ENCODE data around the gene ULBP2.
"Not testable (repeated sequence)": the region's sequence is repeated elsewhere in the genome, so short reads cannot be mapped to it uniquely, and the experiment has no call there.

ULBP2 gene

GRCh38 chr6:149983145-149983544 lies 41.3 kb downstream of the ULBP2 start:
- H3K27ac Mint-ChIP-seq, result no peak overlapping the region
- peaks cover 14% of the 10 kb centered on the region for H3K36me3 Mint-ChIP-seq (ENCODE audit: insufficient read depth)
- H3K4me1 Mint-ChIP-seq (ENCODE audit: low read depth in 2 of 2), result peaks cover 3 to 9% of the 10 kb centered on the region in 2 donors
- ATAC-seq (replicated peaks) (no peak), DNase-seq (no peak)
- H3K4me3 Mint-ChIP-seq, result no peak overlapping the region
- H3K27me3 Mint-ChIP-seq, result peaks cover 85 to 99% of the 10 kb centered on the region in 2 donors
- peaks cover 2 to 3% of the 10 kb centered on the region in 2 donors for H3K9me3 Mint-ChIP-seq

GRCh38 chr6:149984773-149985172 lies 43.0 kb downstream of the ULBP2 start:
- Mint-ChIP-seq H3K27me3 (peaks cover 90 to 99% of the 10 kb centered on the region in 2 donors), H3K36me3 (ENCODE audit: insufficient read depth) (peaks cover 17% of the 10 kb centered on the region), H3K9me3 (peaks cover 5 to 7% of the 10 kb centered on the region in 2 donors), H3K4me3 (no peak overlapping the region), H3K4me1 (ENCODE audit: low read depth in 2 of 2) (peaks cover 12 to 14% of the 10 kb centered on the region in 2 donors), H3K27ac (no peak overlapping the region)
- no peak for ATAC-seq (replicated peaks)
- DNase-seq, result no peak

GRCh38 chr6:149985481-149985937 lies 43.7 kb downstream of the ULBP2 start:
- peaks cover 17% of the 10 kb centered on the region for H3K36me3 Mint-ChIP-seq (ENCODE audit: insufficient read depth)
- no peak overlapping the region for H3K4me3 Mint-ChIP-seq
- no peak overlapping the region for H3K27ac Mint-ChIP-seq
- DNase-seq (no peak), ATAC-seq (replicated peaks) (no peak)
- H3K4me1 Mint-ChIP-seq (ENCODE audit: low read depth in 2 of 2), result peaks cover 19 to 21% of the 10 kb centered on the region in 2 donors
- peaks cover 93 to 99% of the 10 kb centered on the region in 2 donors for H3K27me3 Mint-ChIP-seq
- H3K9me3 Mint-ChIP-seq, result peaks cover 5 to 7% of the 10 kb centered on the region in 2 donors

- no peak for DNase-seq
- H3K27me3 Mint-ChIP-seq, result peaks cover 97 to 99% of the 10 kb centered on the region in 2 donors
- no peak overlapping the region for H3K27ac Mint-ChIP-seq
- peaks cover 24 to 29% of the 10 kb centered on the region in 2 donors for H3K4me1 Mint-ChIP-seq (ENCODE audit: low read depth in 2 of 2)
- no peak for ATAC-seq (replicated peaks)
- peaks cover 5 to 7% of the 10 kb centered on the region in 2 donors for H3K9me3 Mint-ChIP-seq
- peaks cover 17% of the 10 kb centered on the region for H3K36me3 Mint-ChIP-seq (ENCODE audit: insufficient read depth)
- no peak overlapping the region for H3K4me3 Mint-ChIP-seq
Observed at GRCh38 chr6:149987602-149988107, 45.8 kb downstream of the ULBP2 start.

- Mint-ChIP-seq H3K36me3 (ENCODE audit: insufficient read depth) (peaks cover 13% of the 10 kb centered on the region), H3K27me3 (peaks cover 97 to 99% of the 10 kb centered on the region in 2 donors), H3K4me3 (peak overlapping the region; percentile 74 to 79), H3K27ac (no peak overlapping the region), H3K4me1 (ENCODE audit: low read depth in 2 of 2) (peaks cover 24 to 29% of the 10 kb centered on the region in 2 donors), H3K9me3 (peaks cover 5 to 7% of the 10 kb centered on the region in 2 donors)
- DNase-seq (no peak), ATAC-seq (replicated peaks) (no peak)
Observed at GRCh38 chr6:149988550-149989346, 46.9 kb downstream of the ULBP2 start.

- no peak for DNase-seq
- peaks cover 24 to 29% of the 10 kb centered on the region in 2 donors for H3K4me1 Mint-ChIP-seq (ENCODE audit: low read depth in 2 of 2)
- peaks cover 97 to 99% of the 10 kb centered on the region in 2 donors for H3K27me3 Mint-ChIP-seq
- H3K4me3 Mint-ChIP-seq, result peak overlapping the region; percentile 74 to 79
- no peak overlapping the region for H3K27ac Mint-ChIP-seq
- ATAC-seq (replicated peaks), result no peak
- peaks cover 5 to 7% of the 10 kb centered on the region in 2 donors for H3K9me3 Mint-ChIP-seq
- H3K36me3 Mint-ChIP-seq (ENCODE audit: insufficient read depth), result peaks cover 6% of the 10 kb centered on the region
Observed at GRCh38 chr6:149990212-149990660, 48.4 kb downstream of the ULBP2 start.

- DNase-seq, result peak in 1 of 3 experiments; percentile 22
- Mint-ChIP-seq H3K27ac (no peak overlapping the region), H3K27me3 (peaks cover 97 to 99% of the 10 kb centered on the region in 2 donors), H3K4me3 (peak overlapping the region; percentile 74 to 79), H3K4me1 (ENCODE audit: low read depth in 2 of 2) (peaks cover 24 to 29% of the 10 kb centered on the region in 2 donors), H3K36me3 (ENCODE audit: insufficient read depth) (peaks cover 6% of the 10 kb centered on the region), H3K9me3 (peaks cover 5 to 7% of the 10 kb centered on the region in 2 donors)
- peak; percentile 69 for ATAC-seq (replicated peaks)
Observed at GRCh38 chr6:149990661-149991471, 49.1 kb downstream of the ULBP2 start.

- H3K27ac Mint-ChIP-seq; H3K9me3 Mint-ChIP-seq; H3K36me3 Mint-ChIP-seq (ENCODE audit: insufficient read depth); DNase-seq: not testable (repeated sequence)
- ATAC-seq (replicated peaks), result peak; percentile 71
- Mint-ChIP-seq H3K27me3 (peaks cover 97 to 99% of the 10 kb centered on the region in 2 donors), H3K4me3 (peak overlapping the region; percentile 74 to 79), H3K4me1 (ENCODE audit: low read depth in 2 of 2) (peaks cover 24 to 29% of the 10 kb centered on the region in 2 donors)
Observed at GRCh38 chr6:149991472-149991795, 49.6 kb downstream of the ULBP2 start.

GRCh38 chr6:149991838-149992237 lies 50.0 kb downstream of the ULBP2 start:
- Mint-ChIP-seq H3K36me3 (ENCODE audit: insufficient read depth) (peaks cover 6% of the 10 kb centered on the region), H3K27ac (no peak overlapping the region), H3K4me1 (ENCODE audit: low read depth in 2 of 2) (peaks cover 24 to 29% of the 10 kb centered on the region in 2 donors), H3K9me3 (peaks cover 5 to 7% of the 10 kb centered on the region in 2 donors), H3K4me3 (peak overlapping the region; percentile 74 to 79), H3K27me3 (peaks cover 97 to 99% of the 10 kb centered on the region in 2 donors)
- ATAC-seq (replicated peaks) (no peak), DNase-seq (no peak)

GRCh38 chr6:149995235-149995750 lies 53.5 kb downstream of the ULBP2 start:
- Mint-ChIP-seq H3K9me3 (no peaks in the 10 kb centered on the region), H3K4me3 (no peak overlapping the region), H3K27me3 (peaks cover 75 to 90% of the 10 kb centered on the region in 2 donors), H3K4me1 (ENCODE audit: low read depth in 2 of 2) (peaks cover 15% of the 10 kb centered on the region in 2 donors), H3K36me3 (ENCODE audit: insufficient read depth) (peaks cover 3% of the 10 kb centered on the region), H3K27ac (no peak overlapping the region)
- ATAC-seq (replicated peaks) (no peak), DNase-seq (no peak)

GRCh38 chr6:149995971-149996370 lies 54.2 kb downstream of the ULBP2 start:
- Mint-ChIP-seq H3K27me3 (peaks cover 68 to 85% of the 10 kb centered on the region in 2 donors), H3K27ac (no peak overlapping the region), H3K9me3 (no peaks in the 10 kb centered on the region), H3K36me3 (ENCODE audit: insufficient read depth) (peaks cover 3% of the 10 kb centered on the region), H3K4me1 (ENCODE audit: low read depth in 2 of 2) (peaks cover 15 to 16% of the 10 kb centered on the region in 2 donors), H3K4me3 (no peak overlapping the region)
- DNase-seq, result no peak
- no peak for ATAC-seq (replicated peaks)
